HL-60 (cell line): ENCODE measurements around the gene CYP2C18.
"Not testable (repeated sequence)": the region's sequence is repeated elsewhere in the genome, so short reads cannot be mapped to it uniquely, and the experiment has no call there.

Experiments used
- DNase-seq, 2 experiments: peaks; one replicate each; pipeline ENCODE4 v3.0.0-alpha.2; 2010 to 2020; ENCODE audit warnings: low read depth in 1 of 2, low spot score in 1 of 2
- H3K27ac ChIP-seq: fragments of 250-450 bp; sonication (Bioruptor Pico); replicated peaks from 2 replicates; pipeline ENCODE4 v1.5.1; 2020; ENCODE audit warnings: mild to moderate bottlenecking, moderate library complexity
- H3K27me3 ChIP-seq: fragments of 250-450 bp; sonication (Bioruptor Pico); 2 replicates; pipeline ENCODE4 v1.5.1; 2021; ENCODE audit warnings: mild to moderate bottlenecking, moderate library complexity; ENCODE audit not compliant: insufficient read depth, poor library complexity, severe bottlenecking
- H3K4me3 ChIP-seq: replicated peaks from 2 replicates; pipeline ENCODE4 v1.5.1; 2011; ENCODE audit warnings: mild to moderate bottlenecking, control low read depth, low read length; ENCODE audit not compliant: insufficient read depth
- CTCF ChIP-seq: IDR thresholded peaks from one replicate; pipeline ENCODE4 v1.5.1; 2011; ENCODE audit warnings: low read length, control low read depth, inconsistent platforms; ENCODE audit not compliant: insufficient read depth
- GABPA ChIP-seq: IDR thresholded peaks from 2 replicates; pipeline ENCODE4 v1.6.1; 2012; ENCODE audit warnings: low read depth
- POLR2AphosphoS5 ChIP-seq: IDR thresholded peaks from 2 replicates; pipeline ENCODE4 v1.6.1; 2012; ENCODE audit warnings: low read depth
- SPI1 ChIP-seq: IDR thresholded peaks from 2 replicates; pipeline ENCODE4 v1.6.1; 2012; ENCODE audit warnings: low read depth, mild to moderate bottlenecking, borderline replicate concordance
- TF ChIP-seq, protein P1 (sequence below): IDR thresholded peaks from 2 replicates; pipeline ENCODE4 v1.6.1; 2012; ENCODE audit warnings: low read depth; ENCODE audit not compliant: insufficient replicate concordance

The CYP2C18 gene

GRCh38 chr10:94641480-94641879 lies 42.0 kb upstream of the CYP2C18 start:
- H3K4me3 ChIP-seq, result no peak overlapping the region
- no peak for DNase-seq
- H3K27ac ChIP-seq, result no peak overlapping the region
- TF ChIP-seq POLR2AphosphoS5, result no peak
- TF ChIP-seq, protein P1, sequence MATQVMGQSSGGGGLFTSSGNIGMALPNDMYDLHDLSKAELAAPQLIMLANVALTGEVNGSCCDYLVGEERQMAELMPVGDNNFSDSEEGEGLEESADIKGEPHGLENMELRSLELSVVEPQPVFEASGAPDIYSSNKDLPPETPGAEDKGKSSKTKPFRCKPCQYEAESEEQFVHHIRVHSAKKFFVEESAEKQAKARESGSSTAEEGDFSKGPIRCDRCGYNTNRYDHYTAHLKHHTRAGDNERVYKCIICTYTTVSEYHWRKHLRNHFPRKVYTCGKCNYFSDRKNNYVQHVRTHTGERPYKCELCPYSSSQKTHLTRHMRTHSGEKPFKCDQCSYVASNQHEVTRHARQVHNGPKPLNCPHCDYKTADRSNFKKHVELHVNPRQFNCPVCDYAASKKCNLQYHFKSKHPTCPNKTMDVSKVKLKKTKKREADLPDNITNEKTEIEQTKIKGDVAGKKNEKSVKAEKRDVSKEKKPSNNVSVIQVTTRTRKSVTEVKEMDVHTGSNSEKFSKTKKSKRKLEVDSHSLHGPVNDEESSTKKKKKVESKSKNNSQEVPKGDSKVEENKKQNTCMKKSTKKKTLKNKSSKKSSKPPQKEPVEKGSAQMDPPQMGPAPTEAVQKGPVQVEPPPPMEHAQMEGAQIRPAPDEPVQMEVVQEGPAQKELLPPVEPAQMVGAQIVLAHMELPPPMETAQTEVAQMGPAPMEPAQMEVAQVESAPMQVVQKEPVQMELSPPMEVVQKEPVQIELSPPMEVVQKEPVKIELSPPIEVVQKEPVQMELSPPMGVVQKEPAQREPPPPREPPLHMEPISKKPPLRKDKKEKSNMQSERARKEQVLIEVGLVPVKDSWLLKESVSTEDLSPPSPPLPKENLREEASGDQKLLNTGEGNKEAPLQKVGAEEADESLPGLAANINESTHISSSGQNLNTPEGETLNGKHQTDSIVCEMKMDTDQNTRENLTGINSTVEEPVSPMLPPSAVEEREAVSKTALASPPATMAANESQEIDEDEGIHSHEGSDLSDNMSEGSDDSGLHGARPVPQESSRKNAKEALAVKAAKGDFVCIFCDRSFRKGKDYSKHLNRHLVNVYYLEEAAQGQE, result no peak
- no peak for TF ChIP-seq GABPA
- TF ChIP-seq CTCF, result no peak
- TF ChIP-seq SPI1, result no peak
- H3K27me3 ChIP-seq, result no peaks in the 10 kb centered on the region

- DNase-seq, result no peak
- H3K27ac ChIP-seq, result no peak overlapping the region
- no peak overlapping the region for H3K4me3 ChIP-seq
- TF ChIP-seq SPI1 (no peak), CTCF (no peak), POLR2AphosphoS5 (no peak), GABPA (no peak)
- TF ChIP-seq, protein P1, result no peak
- no peaks in the 10 kb centered on the region for H3K27me3 ChIP-seq
Measured at GRCh38 chr10:94644352-94644751, 39.2 kb upstream of the CYP2C18 start.

DNA sequence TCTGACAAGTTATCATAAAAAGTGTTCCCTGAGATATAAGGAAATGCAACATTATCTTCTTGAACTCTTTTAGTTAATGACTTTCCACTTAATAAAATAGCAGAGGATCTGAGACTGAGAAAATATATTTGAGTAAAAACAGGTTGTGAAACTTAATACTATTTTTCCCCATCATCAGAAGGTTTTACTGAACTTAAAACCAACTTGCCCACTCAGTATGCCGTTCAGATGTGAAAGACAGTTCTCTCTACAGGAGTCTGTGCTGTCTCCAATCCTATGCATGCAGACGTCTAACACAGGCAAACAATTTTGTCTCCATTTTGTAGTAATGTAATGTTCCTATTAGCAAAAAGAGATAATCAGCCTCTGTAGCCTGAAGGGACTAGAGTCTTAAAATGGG lies 38.2 kb upstream of the CYP2C18 start:
- TF ChIP-seq GABPA, result no peak
- no peak for TF ChIP-seq POLR2AphosphoS5
- Histone ChIP-seq H3K27ac (no peak overlapping the region), H3K27me3 (no peaks in the 10 kb centered on the region), H3K4me3 (no peak overlapping the region)
- DNase-seq, result no peak

DNA sequence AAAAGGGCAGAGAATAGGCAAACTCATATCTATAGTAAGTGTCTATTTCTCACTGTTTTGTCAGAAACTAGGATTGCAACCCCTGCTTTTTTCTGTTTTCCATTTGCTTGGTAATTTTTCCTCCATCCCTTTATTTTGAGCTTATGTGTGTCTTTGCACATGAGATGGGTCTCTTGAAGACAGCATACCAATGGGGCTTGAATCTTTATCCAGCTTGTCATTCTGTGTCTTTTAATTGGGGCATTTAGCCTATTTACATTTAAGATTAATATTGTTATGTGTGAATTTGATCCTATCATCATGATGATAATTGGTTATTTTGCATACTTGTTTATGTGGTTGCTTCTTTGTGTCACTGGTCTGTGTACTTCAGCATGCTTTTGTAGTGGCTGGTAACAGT lies 28.3 kb upstream of the CYP2C18 start:
- H3K27me3 ChIP-seq, H3K27ac ChIP-seq, DNase-seq, H3K4me3 ChIP-seq: not testable (repeated sequence)

DNA sequence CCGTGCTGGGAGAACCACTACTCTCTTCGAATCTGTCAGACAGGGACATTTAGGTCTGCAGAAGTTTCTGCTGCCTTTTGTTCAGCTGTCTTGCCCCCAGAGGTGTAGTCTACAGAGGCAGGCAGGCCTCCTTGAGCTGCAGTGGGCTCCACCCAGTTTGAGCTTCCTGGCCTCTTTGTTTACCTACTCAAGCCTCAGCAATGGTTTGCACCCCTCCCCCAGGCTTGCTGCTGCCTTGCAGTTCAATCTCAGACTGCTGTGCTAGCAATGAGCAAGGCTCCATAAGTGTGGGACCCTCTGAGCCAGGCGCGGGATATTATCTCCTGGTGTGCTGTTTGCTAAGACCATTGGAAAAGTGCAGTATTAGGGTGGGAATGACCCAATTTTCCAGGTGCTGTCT lies 20.5 kb upstream of the CYP2C18 start:
- DNase-seq, H3K27ac ChIP-seq, H3K27me3 ChIP-seq, H3K4me3 ChIP-seq: not testable (repeated sequence)
